Loucy (cell line): ENCODE results near the gene PLCG1.

ENCODE experiments used
- EZH2phosphoT487 ChIP-seq: fragments of 200-600 bp; IDR thresholded peaks from 2 replicates; pipeline ENCODE4 v1.6.1; 2018; ENCODE audit warnings: antibody characterized with exemption, mild to moderate bottlenecking, moderate library complexity, borderline replicate concordance
- TF ChIP-seq, protein P1 (sequence below): fragments of 200-600 bp; sonication (generic); conservative IDR thresholded peaks from 2 replicates; pipeline ENCODE4 v1.5.1; 2014; ENCODE audit warnings: mild to moderate bottlenecking, antibody characterized with exemption, low read length

DNA sequence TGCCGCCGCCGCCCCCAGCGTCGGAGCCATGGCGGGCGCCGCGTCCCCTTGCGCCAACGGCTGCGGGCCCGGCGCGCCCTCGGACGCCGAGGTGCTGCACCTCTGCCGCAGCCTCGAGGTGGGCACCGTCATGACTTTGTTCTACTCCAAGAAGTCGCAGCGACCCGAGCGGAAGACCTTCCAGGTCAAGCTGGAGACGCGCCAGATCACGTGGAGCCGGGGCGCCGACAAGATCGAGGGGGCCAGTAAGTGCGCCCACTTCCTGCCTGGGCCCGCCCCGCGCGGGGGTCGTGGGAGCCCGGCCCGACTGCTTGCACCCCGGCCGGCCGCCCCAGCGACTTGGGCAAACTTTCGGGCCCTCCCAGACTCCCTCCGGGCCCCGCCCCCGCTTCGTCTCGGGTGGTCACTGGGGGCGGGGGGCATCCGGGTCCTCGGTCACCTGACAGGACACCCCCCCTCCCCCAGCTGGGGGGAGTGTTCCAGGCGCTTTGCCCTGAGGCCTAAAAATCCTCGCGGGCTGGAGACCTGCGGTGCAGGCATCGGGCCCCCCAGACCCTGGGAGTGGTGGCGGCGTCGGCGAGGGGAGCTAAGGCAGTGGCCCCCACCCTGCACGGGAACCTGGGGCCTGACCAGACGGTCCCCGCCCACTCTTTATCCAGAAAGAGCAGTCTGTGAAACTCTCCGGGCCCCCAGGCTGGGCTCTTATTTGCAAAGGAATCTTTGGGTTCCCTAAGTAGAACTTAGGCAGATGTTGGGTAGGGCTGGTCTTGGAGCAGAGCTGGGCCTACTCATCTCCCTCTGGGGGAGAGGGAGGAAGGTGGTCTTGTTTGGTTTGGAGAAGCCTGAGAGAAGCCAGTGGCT, 501 bp downstream of the PLCG1 start:
- TF ChIP-seq, protein P1, sequence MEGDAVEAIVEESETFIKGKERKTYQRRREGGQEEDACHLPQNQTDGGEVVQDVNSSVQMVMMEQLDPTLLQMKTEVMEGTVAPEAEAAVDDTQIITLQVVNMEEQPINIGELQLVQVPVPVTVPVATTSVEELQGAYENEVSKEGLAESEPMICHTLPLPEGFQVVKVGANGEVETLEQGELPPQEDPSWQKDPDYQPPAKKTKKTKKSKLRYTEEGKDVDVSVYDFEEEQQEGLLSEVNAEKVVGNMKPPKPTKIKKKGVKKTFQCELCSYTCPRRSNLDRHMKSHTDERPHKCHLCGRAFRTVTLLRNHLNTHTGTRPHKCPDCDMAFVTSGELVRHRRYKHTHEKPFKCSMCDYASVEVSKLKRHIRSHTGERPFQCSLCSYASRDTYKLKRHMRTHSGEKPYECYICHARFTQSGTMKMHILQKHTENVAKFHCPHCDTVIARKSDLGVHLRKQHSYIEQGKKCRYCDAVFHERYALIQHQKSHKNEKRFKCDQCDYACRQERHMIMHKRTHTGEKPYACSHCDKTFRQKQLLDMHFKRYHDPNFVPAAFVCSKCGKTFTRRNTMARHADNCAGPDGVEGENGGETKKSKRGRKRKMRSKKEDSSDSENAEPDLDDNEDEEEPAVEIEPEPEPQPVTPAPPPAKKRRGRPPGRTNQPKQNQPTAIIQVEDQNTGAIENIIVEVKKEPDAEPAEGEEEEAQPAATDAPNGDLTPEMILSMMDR: no peak
- TF ChIP-seq EZH2phosphoT487: no peak
